Activated naive CD8-positive, alpha-beta T cell treated with anti-CD3 and anti-CD28 coated beads for 36 hours (primary cell): ENCODE results near the gene ZNF341. TPM values are rescaled to one million over a fixed set of nuclear protein-coding genes. Genes with fewer than 3 reads are reported as not detected.

Experiments used
- DNase-seq: peaks from one replicate; pipeline ENCODE4 v3.0.0; 2021
- H3K27ac Mint-ChIP-seq: one replicate; pipeline ENCODE4 v1.8.0; 2022; ENCODE audit warnings: mild to moderate bottlenecking, moderate library complexity, mixed read lengths
- H3K27me3 Mint-ChIP-seq: one replicate; pipeline ENCODE4 v1.8.0; 2022; ENCODE audit warnings: mild to moderate bottlenecking, mixed read lengths
- H3K36me3 Mint-ChIP-seq: one replicate; pipeline ENCODE4 v1.8.0; 2021; ENCODE audit warnings: mild to moderate bottlenecking, mixed read lengths
- H3K4me1 Mint-ChIP-seq: one replicate; pipeline ENCODE4 v1.8.0; 2021; ENCODE audit warnings: mixed read lengths
- H3K4me3 Mint-ChIP-seq: one replicate; pipeline ENCODE4 v1.8.0; 2022; ENCODE audit warnings: mild to moderate bottlenecking, moderate library complexity, mixed read lengths
- H3K9me3 Mint-ChIP-seq: one replicate; pipeline ENCODE4 v1.8.0; 2022; ENCODE audit warnings: mixed read lengths
- total RNA-seq, 2 experiments: library from RNA; stranded (reverse); gene quantifications; one replicate each; pipeline ENCODE4 v1.2.3, GENCODE V29; 2021

The ZNF341 gene
- total RNA-seq, 2 experiments from 2014 or later: 3.7 TPM

DNA sequence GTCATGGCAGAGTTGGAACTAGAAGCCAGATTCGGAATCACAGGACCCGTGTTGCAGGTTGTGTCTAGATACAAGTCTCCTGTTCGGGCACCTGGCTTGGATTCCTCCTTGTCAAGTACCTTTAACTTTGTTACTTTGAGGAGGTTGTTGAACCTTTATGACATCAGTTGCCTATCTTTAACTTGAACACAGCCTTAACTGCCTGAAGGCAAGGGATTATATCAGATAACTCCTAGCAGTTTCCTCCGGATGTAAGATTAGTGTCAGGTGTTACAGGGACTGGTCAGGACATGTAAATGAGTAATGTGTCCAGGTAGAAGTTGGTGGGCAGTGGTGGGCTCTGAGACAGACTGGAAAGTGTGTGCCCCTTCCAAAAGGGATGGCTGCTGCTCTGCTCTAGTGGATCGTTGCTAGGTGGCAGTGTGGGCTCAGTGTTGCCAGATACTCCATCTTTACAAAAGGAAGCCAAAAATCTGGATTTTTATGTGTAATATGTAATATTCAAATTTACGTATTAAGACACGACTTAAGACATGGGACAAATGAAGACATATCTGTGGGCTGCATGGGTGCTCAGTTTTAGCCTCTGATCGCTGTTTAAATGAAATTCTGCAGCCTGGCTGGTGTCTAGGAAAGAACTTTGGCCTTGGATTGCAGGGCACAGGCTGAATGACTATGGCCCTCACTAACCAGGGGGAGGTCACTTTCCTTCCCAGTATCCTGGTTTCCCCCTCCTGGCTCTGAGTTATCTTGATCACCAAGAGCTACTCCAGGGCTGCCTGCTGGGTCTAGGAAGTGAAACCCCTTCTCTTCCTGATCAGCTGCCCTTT lies 106.5 kb downstream of the ZNF341 start:
- no peak for DNase-seq
- H3K27ac Mint-ChIP-seq: no peak overlapping the region
- H3K4me1 Mint-ChIP-seq: peaks cover 68% of the 10 kb centered on the region
- H3K9me3 Mint-ChIP-seq: no peaks in the 10 kb centered on the region
- H3K4me3 Mint-ChIP-seq: no peak overlapping the region
- H3K27me3 Mint-ChIP-seq: no peaks in the 10 kb centered on the region
- H3K36me3 Mint-ChIP-seq: peaks cover 24% of the 10 kb centered on the region

DNA sequence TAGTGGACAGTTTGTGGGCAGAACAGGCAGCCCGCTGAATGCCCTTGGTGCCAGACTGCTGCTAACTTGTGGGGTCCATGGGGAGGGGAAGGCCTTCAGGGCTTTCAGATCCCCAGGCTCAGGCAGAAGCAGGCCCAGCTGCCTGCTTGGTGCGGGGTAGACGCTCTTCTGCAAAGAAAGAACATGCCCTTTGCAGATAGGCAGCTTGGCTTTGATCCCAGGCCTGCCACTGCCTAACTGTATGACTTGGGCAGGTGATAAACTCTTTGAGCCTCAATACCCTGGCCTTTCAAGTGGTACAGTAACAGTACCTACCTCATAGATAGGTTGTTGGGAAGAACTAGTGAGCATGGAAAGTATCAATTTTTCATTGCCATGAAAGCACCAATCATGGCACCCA lies 107.8 kb downstream of the ZNF341 start:
- no peak overlapping the region for H3K27ac Mint-ChIP-seq
- peaks cover 17% of the 10 kb centered on the region for H3K36me3 Mint-ChIP-seq
- H3K4me1 Mint-ChIP-seq: peaks cover 79% of the 10 kb centered on the region
- no peak overlapping the region for H3K4me3 Mint-ChIP-seq
- no peaks in the 10 kb centered on the region for H3K27me3 Mint-ChIP-seq
- no peak for DNase-seq
- no peaks in the 10 kb centered on the region for H3K9me3 Mint-ChIP-seq

DNA sequence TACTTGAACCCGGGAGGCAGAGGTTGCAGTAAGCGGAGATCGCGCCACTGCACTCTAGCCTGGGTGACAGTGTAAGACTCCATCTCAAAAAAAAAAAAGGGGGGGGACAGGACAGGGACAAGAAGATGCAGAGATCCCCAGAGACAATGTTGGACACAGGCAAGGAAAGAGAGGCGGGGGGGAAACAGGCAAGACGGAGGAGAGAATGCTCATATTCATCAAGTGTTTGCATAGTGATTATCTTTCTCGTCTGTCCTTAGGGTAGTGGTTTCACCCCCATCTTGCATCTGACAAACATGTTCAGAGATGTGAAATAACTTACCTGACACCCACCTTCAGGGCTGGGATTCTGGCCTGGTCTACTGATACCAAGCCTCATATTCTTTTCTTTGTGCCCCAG lies 108.4 kb downstream of the ZNF341 start:
- Mint-ChIP-seq H3K27me3 (no peaks in the 10 kb centered on the region), H3K27ac (no peak overlapping the region), H3K4me3 (no peak overlapping the region), H3K36me3 (peaks cover 12% of the 10 kb centered on the region), H3K4me1 (peaks cover 79% of the 10 kb centered on the region), H3K9me3 (no peaks in the 10 kb centered on the region)
- no peak for DNase-seq

DNA sequence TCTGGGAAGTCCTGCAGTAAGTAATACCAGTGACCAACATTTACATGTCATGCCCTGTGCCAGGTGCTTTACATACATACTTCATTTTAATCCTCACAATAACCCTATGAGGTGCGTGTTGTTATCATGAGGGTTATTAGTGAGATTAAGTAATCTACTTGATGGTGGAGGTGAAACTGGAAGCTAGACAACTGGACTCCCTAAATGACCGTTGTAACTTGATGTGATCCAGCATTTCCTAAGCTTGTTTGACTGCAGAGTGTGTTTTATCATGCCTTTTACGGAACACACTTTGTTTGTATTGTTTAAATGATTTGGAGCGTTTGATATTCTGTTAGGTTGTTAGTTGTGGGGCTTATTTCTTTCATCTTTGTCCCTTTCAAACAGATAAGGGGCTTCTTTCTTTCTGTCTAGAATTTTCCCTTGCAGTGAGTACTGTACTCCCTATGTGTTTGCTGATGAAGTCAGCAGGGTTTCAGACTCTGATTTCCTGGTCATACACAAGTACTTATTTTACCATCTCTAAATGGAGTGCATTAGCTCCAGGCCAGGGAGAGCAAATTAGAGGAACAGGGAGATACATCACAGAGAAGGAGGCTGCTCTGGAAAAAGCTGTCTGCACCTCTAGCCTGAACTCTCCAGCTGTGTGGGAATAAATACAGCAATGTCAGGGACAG lies 109.1 kb downstream of the ZNF341 start:
- no peak overlapping the region for H3K4me3 Mint-ChIP-seq
- DNase-seq: no peak
- H3K36me3 Mint-ChIP-seq: peaks cover 8% of the 10 kb centered on the region
- no peaks in the 10 kb centered on the region for H3K27me3 Mint-ChIP-seq
- peaks cover 79% of the 10 kb centered on the region for H3K4me1 Mint-ChIP-seq
- H3K27ac Mint-ChIP-seq: no peak overlapping the region
- no peaks in the 10 kb centered on the region for H3K9me3 Mint-ChIP-seq

GRCh38 chr20:33841436-33841799 lies 109.6 kb downstream of the ZNF341 start:
- no peak overlapping the region for H3K4me3 Mint-ChIP-seq
- H3K27me3 Mint-ChIP-seq: no peaks in the 10 kb centered on the region
- H3K27ac Mint-ChIP-seq: no peak overlapping the region
- H3K36me3 Mint-ChIP-seq: peaks cover 6% of the 10 kb centered on the region
- no peaks in the 10 kb centered on the region for H3K9me3 Mint-ChIP-seq
- H3K4me1 Mint-ChIP-seq: peaks cover 81% of the 10 kb centered on the region
- no peak for DNase-seq

Other genes starting within 250 kb of the ZNF341 start
- gene CBFA2T2, start 241.9 kb upstream of the ZNF341 start, total RNA-seq: 1 to 10 TPM; 6.4 to 6.7 TPM
- gene C20orf144, start 69.7 kb upstream of the ZNF341 start, total RNA-seq: under 1 TPM; 0.10 to 0.21 TPM
- 1 to 10 TPM; 4.1 TPM for gene ACTL10, start 65.1 kb upstream of the ZNF341 start, total RNA-seq
- 10 to 100 TPM; 10.7 to 12.0 TPM for gene NECAB3, start 57.6 kb upstream of the ZNF341 start, total RNA-seq
- gene E2F1, start 45.6 kb upstream of the ZNF341 start, total RNA-seq: 10 to 100 TPM; 76.1 to 79.6 TPM
- gene PXMP4, start 11.7 kb upstream of the ZNF341 start, total RNA-seq: 1 to 10 TPM; 6.9 to 7.3 TPM
- gene CHMP4B, start 79.4 kb downstream of the ZNF341 start, total RNA-seq: 10 to 100 TPM; 90.6 to 95.5 TPM